Dedifferentiated amniotic fluid mesenchymal stem cell (primary cell): ENCODE results near the gene DCAF5.
"Not testable (repeated sequence)": the region's sequence is repeated elsewhere in the genome, so short reads cannot be mapped to it uniquely, and the experiment has no call there.

Experiments
- DNase-seq: peaks from one replicate; pipeline ENCODE4 v3.0.0-alpha.2; 2016; ENCODE audit errors: extremely low spot score

Gene DCAF5

GRCh38 chr14:69044296-69044695 lies 108.6 kb downstream of the DCAF5 start:
- no peak for DNase-seq

GRCh38 chr14:69043596-69044260 lies 109.2 kb downstream of the DCAF5 start:
- no peak for DNase-seq

- no peak for DNase-seq
Measured at GRCh38 chr14:69042787-69043444, 110.0 kb downstream of the DCAF5 start.

GRCh38 chr14:69042299-69042698 lies 110.6 kb downstream of the DCAF5 start:
- no peak for DNase-seq

GRCh38 chr14:69041783-69042182 lies 111.1 kb downstream of the DCAF5 start:
- no peak for DNase-seq

GRCh38 chr14:69040353-69040752 lies 112.6 kb downstream of the DCAF5 start:
- DNase-seq, result no peak

- no peak for DNase-seq
Measured at GRCh38 chr14:69039288-69039628, 113.7 kb downstream of the DCAF5 start.

GRCh38 chr14:69038455-69039287 lies 114.2 kb downstream of the DCAF5 start:
- no peak for DNase-seq

GRCh38 chr14:69037790-69038454 lies 115.0 kb downstream of the DCAF5 start:
- DNase-seq, result no peak

- no peak for DNase-seq
Measured at GRCh38 chr14:69036757-69037506, 116.0 kb downstream of the DCAF5 start.

GRCh38 chr14:69034612-69035262 lies 118.2 kb downstream of the DCAF5 start:
- DNase-seq, result peak; percentile 73

GRCh38 chr14:69027242-69027913 lies 125.5 kb downstream of the DCAF5 start:
- no peak for DNase-seq

- no peak for DNase-seq
Measured at GRCh38 chr14:69023035-69023434, 129.9 kb downstream of the DCAF5 start.

- not testable (repeated sequence) for DNase-seq
Measured at GRCh38 chr14:69022093-69022492, 130.8 kb downstream of the DCAF5 start.

GRCh38 chr14:69017706-69018105 lies 135.2 kb downstream of the DCAF5 start:
- DNase-seq, result no peak

GRCh38 chr14:69014829-69015259 lies 138.1 kb downstream of the DCAF5 start:
- DNase-seq, result no peak

GRCh38 chr14:69013943-69014782 lies 138.8 kb downstream of the DCAF5 start:
- no peak for DNase-seq

- DNase-seq, result no peak
Measured at GRCh38 chr14:69012256-69012953, 140.5 kb downstream of the DCAF5 start.

GRCh38 chr14:69010648-69011047 lies 142.3 kb downstream of the DCAF5 start:
- DNase-seq, result no peak
